Measurements from ENCODE around the gene DHRS12. TPM values are rescaled to one million over a fixed set of nuclear protein-coding genes. Genes with fewer than 3 reads are reported as not detected.

DHRS12 gene
- total RNA-seq, 1 experiment from 2014 or later, result 6.9 TPM

DNA sequence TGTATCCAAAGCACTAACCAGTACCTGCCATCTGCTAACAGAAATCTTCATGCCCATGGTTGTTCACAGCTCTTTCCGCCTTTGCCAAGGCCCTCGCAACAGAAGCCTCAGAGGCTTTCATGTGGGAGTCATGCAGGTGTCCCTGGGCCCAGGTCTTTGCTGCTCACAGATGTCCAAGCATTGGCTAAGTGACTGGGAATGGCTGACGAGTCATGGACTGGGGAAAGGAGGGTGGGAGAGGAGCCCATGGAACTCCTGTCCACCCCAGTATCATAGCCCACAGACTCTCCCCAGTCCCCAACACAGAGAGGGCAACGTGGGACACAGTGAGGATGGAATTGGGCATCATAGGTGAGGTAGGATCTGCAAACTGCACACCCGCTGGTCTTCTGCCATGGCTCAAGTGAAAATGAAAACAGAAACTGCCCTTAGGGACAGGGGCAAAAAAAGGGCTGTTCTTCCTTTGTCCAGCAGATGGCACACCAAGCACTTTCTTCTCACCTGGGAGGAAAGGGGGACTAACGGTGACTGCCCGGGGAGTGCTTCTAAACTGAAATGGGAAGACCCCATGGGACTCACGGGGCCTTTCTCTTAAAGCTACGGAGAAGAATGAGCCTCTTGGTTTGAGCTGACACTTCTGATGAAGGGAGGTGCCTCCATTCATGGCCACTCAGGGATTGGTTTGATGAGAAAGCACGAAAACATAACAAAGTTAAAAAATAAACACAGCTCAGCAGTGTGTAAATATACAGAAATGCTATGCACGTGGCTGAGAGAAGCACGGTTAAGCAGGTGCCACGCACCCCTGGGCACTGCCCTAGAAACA is 11.1 kb upstream of the DHRS12 start:
- Histone ChIP-seq H3K9me2 (ENCODE audit: insufficient read depth) (no peaks in the 10 kb centered on the region), H2AFZ (peak overlapping the region; percentile 39; the same call in 1 of the 2 replicates), H3K79me2 (ENCODE audit: low read depth) (no peaks in the 10 kb centered on the region), H3K4me3 (peak overlapping the region; percentile 7; the same call in 1 of the 2 replicates), H3F3A (ENCODE audit: insufficient read depth, low read depth) (no peaks in the 10 kb centered on the region), H3K4me1 (replicated peaks; ENCODE audit: insufficient read depth) (peaks cover 10% of the 10 kb centered on the region; the same call in 1 of the 2 replicates), H4K20me1 (ENCODE audit: insufficient read depth) (no peaks in the 10 kb centered on the region), H3K36me3 (ENCODE audit: low read depth) (no peaks in the 10 kb centered on the region), H3K27ac (no peak overlapping the region), H3K4me2 (peak overlapping the region; percentile 71), H3K27me3 (ENCODE audit: insufficient read depth, low read depth) (peaks cover 36% of the 10 kb centered on the region; the same call in 1 of the 2 replicates), H3K9me3 (ENCODE audit: insufficient read depth, low read depth) (no peaks in the 10 kb centered on the region)
- intact Hi-C loops (cut with micrococcal nuclease; ENCODE audit: unreplicated experiment), result loop anchor here (1.0 to 10.0 kb wide), 3 partner anchors 312 to 637 kb away; partner anchors contain the start of gene VPS36
- no TSS peak for BruUV-seq (replicated peaks)
- DNase-seq, result peak; percentile 55 to 66
- ChIA-PET POLR2A (ENCODE audit: unreplicated experiment) (no interaction called here), CTCF (interaction anchor here (0.7 to 0.9 kb wide), 2 partner anchors 291 to 312 kb away, joined by 3 read pairs; no protein-coding TSS in a partner anchor)
- TF ChIP-seq, protein P1, sequence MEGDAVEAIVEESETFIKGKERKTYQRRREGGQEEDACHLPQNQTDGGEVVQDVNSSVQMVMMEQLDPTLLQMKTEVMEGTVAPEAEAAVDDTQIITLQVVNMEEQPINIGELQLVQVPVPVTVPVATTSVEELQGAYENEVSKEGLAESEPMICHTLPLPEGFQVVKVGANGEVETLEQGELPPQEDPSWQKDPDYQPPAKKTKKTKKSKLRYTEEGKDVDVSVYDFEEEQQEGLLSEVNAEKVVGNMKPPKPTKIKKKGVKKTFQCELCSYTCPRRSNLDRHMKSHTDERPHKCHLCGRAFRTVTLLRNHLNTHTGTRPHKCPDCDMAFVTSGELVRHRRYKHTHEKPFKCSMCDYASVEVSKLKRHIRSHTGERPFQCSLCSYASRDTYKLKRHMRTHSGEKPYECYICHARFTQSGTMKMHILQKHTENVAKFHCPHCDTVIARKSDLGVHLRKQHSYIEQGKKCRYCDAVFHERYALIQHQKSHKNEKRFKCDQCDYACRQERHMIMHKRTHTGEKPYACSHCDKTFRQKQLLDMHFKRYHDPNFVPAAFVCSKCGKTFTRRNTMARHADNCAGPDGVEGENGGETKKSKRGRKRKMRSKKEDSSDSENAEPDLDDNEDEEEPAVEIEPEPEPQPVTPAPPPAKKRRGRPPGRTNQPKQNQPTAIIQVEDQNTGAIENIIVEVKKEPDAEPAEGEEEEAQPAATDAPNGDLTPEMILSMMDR (conservative IDR thresholded peaks at IDR 0.05), result peak; percentile 85
- no peak for TF ChIP-seq EZH2 (IDR thresholded peaks at IDR 0.05; ENCODE audit: low read depth)

DNA sequence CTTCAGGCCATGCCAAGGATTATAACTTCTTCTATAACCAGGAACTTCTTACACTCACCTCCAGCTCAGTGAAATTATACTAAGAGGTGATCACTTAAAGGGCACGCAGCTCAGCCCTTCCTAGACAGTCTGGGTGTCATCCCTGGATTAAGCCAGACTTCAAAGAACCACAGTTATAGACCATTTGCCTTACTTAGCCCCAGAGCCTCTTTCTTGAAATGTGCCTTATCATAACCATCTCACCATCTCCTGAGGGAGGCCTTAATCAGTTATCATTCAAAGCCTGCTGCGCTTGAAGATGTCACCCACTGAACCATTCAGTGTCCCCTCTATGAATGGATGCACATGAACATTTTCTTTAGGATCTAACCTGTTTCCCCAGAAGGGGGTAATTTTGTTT is 10.1 kb upstream of the DHRS12 start:
- TF ChIP-seq, protein P1 (conservative IDR thresholded peaks at IDR 0.05), result no peak
- TF ChIP-seq EZH2 (IDR thresholded peaks at IDR 0.05; ENCODE audit: low read depth), result no peak
- Histone ChIP-seq H3K4me3 (no peak overlapping the region), H3K9me2 (ENCODE audit: insufficient read depth) (no peaks in the 10 kb centered on the region), H3K27ac (no peak overlapping the region), H2AFZ (no peak overlapping the region), H3K4me2 (no peak overlapping the region), H3K27me3 (ENCODE audit: insufficient read depth, low read depth) (peaks cover 27% of the 10 kb centered on the region; the same call in 1 of the 2 replicates), H4K20me1 (ENCODE audit: insufficient read depth) (no peaks in the 10 kb centered on the region), H3K79me2 (ENCODE audit: low read depth) (no peaks in the 10 kb centered on the region), H3F3A (ENCODE audit: insufficient read depth, low read depth) (no peaks in the 10 kb centered on the region), H3K9me3 (ENCODE audit: insufficient read depth, low read depth) (no peaks in the 10 kb centered on the region), H3K36me3 (ENCODE audit: low read depth) (no peaks in the 10 kb centered on the region), H3K4me1 (replicated peaks; ENCODE audit: insufficient read depth) (peaks cover 10% of the 10 kb centered on the region; the same call in 1 of the 2 replicates)
- BruUV-seq (replicated peaks), result no TSS peak
- ChIA-PET CTCF (interaction anchor here (0.7 kb wide), 1 partner anchor 292 kb away, joined by 3 read pairs; no protein-coding TSS in a partner anchor), POLR2A (ENCODE audit: unreplicated experiment) (no interaction called here)
- intact Hi-C loops (cut with micrococcal nuclease; ENCODE audit: unreplicated experiment), result loop anchor here (10.0 kb wide), 1 partner anchor 381 kb away; no protein-coding TSS in a partner anchor
- DNase-seq, result no peak

DNA sequence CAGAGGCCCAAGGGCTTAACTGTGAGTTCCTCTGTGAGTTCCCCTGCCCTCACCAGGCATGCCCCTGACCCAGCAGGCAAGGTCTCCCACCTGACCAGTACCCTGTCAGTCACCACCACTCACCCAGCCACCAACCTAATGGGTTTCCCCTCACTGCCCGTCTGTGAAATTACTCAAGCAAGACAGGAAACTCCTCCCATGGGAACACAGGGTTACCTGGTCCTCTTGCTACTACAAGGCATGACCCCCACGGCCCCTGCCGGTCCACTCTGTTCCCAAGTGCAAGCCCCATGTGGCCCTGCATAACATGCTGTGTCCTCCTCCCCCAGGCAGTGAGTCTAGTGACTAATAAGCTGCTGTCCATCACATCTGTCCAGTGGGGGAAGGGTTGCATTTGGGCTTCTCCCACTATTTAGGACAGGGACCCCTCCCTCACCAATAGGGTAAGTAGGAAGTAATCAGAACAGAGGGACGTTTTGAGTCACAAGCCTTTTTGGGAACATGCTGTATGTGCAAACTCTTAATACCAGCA is 8.0 kb upstream of the DHRS12 start:
- no TSS peak for BruUV-seq (replicated peaks)
- Histone ChIP-seq H3K4me1 (replicated peaks; ENCODE audit: insufficient read depth) (peaks cover 10% of the 10 kb centered on the region; the same call in 1 of the 2 replicates), H4K20me1 (ENCODE audit: insufficient read depth) (no peaks in the 10 kb centered on the region), H3K79me2 (ENCODE audit: low read depth) (no peaks in the 10 kb centered on the region), H3K9me3 (ENCODE audit: insufficient read depth, low read depth) (no peaks in the 10 kb centered on the region), H3K27me3 (ENCODE audit: insufficient read depth, low read depth) (peaks cover 9% of the 10 kb centered on the region; the same call in 1 of the 2 replicates), H3F3A (ENCODE audit: insufficient read depth, low read depth) (no peaks in the 10 kb centered on the region), H3K4me2 (no peak overlapping the region), H3K9me2 (ENCODE audit: insufficient read depth) (no peaks in the 10 kb centered on the region), H3K27ac (no peak overlapping the region), H2AFZ (no peak overlapping the region), H3K36me3 (ENCODE audit: low read depth) (no peaks in the 10 kb centered on the region), H3K4me3 (no peak overlapping the region)
- ChIA-PET CTCF (no interaction called here), POLR2A (ENCODE audit: unreplicated experiment) (no interaction called here)
- DNase-seq, result no peak
- intact Hi-C loops (cut with micrococcal nuclease; ENCODE audit: unreplicated experiment), result loop anchor here (10.0 kb wide), 1 partner anchor 383 kb away; no protein-coding TSS in a partner anchor
- TF ChIP-seq, protein P1 (conservative IDR thresholded peaks at IDR 0.05), result no peak
- TF ChIP-seq EZH2 (IDR thresholded peaks at IDR 0.05; ENCODE audit: low read depth), result no peak

All from PC-9 (cell line).